HPDE6-E6E7 (cell line): ENCODE results near the gene AGR3.

Experiments used
- DNase-seq: peaks from one replicate; pipeline ENCODE4 v3.0.0; 2011; ENCODE audit warnings: missing footprints; ENCODE audit errors: extremely low spot score

AGR3 gene

DNA sequence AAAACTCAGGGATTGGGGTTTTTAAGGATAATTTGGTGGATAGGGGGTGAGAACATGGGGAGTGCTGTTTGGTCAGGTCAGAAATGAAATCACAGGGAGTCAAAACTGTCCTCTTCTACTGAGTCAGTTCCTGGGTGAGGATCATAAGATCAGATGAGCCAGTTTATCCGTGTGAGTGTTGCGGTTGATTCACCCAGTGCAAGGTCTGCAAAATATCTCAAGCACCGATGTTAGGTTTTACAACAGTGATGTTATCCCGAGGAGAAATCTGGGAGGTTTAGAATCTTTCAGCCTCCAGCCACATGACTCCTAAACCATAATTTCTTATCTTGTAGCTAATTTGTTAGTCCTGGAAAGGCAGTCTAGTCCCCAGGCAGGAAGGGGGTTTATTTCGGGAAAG is 45.3 kb downstream of the AGR3 start:
- no peak for DNase-seq

- no peak for DNase-seq
These were observed 48.4 kb downstream of the AGR3 start for GRCh38 chr7:16833373-16833772.

- DNase-seq = no peak
These were observed 55.7 kb downstream of the AGR3 start for GRCh38 chr7:16826060-16826459.

- no peak for DNase-seq
These were observed 59.8 kb downstream of the AGR3 start for GRCh38 chr7:16822029-16822428.

DNA sequence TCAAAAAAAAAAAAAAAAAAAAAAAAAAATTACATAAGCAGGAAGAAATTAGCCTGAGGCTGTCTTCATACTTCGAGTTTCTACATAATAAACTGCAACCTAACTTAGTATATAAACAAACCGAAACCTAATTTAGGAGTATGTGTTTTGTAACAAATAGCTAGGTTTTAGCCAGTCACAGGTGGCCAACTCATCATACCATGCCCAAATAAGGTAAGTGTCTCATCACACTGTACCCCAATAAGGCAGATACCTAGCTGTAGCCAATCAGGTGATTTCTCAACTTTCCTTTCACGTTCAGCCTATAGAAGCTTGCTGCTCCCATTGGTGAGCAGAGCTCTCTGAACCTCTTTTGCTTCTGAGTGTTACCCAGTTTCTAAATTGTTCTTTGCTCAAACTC is 63.1 kb downstream of the AGR3 start:
- DNase-seq = no peak

GRCh38 chr7:16817536-16817935 is 64.2 kb downstream of the AGR3 start:
- DNase-seq = peak; percentile 69

GRCh38 chr7:16816824-16817223 is 65.0 kb downstream of the AGR3 start:
- no peak for DNase-seq

DNA sequence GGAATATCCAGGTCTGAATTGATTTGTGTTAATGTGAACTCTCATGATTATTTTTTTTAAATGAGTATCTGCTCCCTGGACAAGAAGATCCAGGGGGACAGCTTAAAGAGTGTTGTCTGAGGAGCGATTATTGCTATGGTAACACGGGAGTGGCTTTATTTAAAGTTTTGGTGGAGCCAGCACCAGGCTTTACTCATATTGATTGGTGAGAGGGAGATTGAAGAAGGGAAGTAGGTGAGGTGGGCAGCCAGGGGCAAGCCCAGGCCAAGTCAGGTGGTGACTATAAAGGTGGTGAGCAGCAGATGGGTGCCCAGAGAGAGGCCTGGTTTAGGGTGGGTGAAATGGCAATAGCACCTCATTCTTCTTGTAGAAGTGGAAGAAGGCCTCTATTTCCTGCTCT is 66.8 kb downstream of the AGR3 start:
- no peak for DNase-seq

GRCh38 chr7:16813232-16813616 is 68.6 kb downstream of the AGR3 start:
- DNase-seq = no peak

DNA sequence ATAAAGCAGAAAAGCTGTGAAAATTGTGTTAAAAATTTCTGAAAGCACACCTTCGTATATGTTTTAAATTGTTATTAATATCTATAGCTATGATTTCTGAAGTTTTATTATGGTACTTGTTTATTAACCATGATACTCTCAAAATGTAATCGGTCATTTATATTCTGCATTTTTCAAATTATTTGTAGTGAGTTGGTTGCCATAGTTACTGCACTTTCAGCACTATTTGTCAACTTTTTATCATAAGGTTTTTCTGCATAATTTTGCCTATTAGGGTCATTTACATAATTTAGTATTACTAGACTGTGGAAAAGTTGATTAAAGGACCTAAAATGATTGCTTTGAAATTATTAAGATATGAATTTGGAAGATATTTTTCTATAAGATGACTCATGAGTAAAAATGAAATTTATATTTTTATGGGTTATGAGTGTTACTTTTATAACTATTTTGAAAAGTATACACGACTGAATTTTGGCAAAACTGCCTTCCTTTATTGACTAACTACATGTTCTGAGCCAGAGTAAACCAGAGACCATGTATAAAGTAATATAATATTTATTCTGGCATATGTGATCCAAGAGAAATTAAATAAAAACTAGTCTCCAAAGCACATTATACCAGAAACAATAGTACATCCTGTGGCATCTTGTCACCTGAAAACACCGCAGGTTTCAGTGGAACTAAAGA is 69.1 kb downstream of the AGR3 start:
- DNase-seq = no peak

DNA sequence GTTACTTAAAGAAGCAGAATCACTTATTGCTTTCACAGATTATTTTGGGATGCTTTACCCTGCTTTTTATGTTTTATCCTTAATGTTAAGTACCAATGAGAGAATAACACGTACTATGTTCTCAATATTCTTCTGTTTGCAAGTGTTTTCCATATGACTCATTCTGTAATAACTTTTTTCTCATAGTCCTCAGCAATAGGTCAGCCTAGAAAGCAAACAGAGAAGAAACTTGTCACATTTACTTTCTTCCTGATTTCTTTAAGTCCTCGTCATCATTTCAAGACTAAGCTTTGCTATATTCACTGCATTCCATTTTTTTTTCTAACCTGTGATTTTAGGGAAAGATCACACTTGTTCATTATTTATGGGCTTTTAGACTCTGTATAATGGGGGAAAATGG is 70.2 kb downstream of the AGR3 start:
- peak; percentile 26 for DNase-seq

GRCh38 chr7:16810573-16810972 is 71.2 kb downstream of the AGR3 start:
- no peak for DNase-seq

- no peak for DNase-seq
These were observed 71.7 kb downstream of the AGR3 start for GRCh38 chr7:16810112-16810511.
